Measurements from ENCODE around the gene FLOT1. TPM values are rescaled to one million over a fixed set of nuclear protein-coding genes. Genes with fewer than 3 reads are reported as not detected.

Gene FLOT1
- total and polyA plus RNA-seq, 2 of the 4 experiments (the other 2 are of a cell fraction) = 96.2 to 162 TPM

DNA sequence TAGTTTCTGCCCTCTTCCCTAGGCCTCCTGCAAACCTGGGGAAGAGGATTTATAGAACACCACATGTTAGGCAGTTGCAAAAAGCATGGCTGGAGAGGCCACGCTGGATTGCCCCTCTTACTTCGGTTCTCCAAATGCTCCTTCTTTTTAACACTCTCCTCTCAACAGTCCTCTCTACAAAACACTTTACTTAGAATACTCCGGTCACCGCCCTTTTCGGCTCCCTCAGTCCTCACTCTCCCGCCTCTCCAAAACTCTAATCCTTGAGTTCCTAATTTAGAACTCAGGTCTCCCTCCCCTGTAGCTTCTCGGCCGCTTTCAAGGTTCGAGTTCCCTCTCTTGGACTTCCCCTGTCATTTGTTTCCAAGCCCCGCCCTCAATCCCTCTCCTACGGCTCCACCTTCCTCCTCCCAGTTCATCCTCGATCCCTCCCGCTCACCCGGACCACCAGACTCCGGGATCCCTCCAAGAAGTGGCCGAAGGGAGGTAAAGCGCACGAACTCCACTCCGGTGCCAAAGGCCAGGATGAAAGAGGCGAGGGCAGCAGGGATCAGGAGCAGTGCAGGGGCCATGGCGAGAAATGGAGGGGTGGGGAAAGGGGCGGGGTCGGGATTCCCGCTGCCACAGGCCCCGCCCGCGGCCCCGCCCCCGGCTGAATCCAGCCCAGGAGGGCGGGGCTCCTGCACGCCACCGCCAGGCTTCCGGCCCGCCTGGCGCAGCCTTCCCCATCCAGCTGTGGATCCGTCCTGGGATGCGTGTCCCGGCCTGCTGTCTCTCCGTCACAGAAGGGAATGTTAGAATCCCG is 51.9 kb downstream of the FLOT1 start, which contains the start of gene NRM:
Gene NRM, minus strand, starts transcription at position 582 of the 805 bp plus-strand sequence. Its CDS starts 10 bp downstream, at position 572.
- ChIA-PET CTCF (interaction anchor here (0.6 to 1.2 kb wide), 2 partner anchors 11 to 33 kb away, joined by 3 to 4 read pairs; no protein-coding TSS in a partner anchor), POLR2A (ENCODE audit: unreplicated experiment) (interaction anchor here (0.5 to 1.5 kb wide), 3 partner anchors 28 to 100 kb away, joined by 3 to 5 read pairs (median 3); no protein-coding TSS in a partner anchor)
- Histone ChIP-seq H4K91ac (ENCODE audit: insufficient read depth, low read depth, low read length) (peak within 1 kb of the TSS; percentile 96), H3K56ac (ENCODE audit: extremely low read depth, insufficient read depth, low read length) (peak within 1 kb of the TSS; percentile 93), H3K27me3 (ENCODE audit: control insufficient read depth, insufficient read depth, low read length) (no peaks in the 10 kb centered on the region), H3K27ac (ENCODE audit: insufficient read depth, low read length) (peak within 1 kb of the TSS; percentile 99), H3K18ac (ENCODE audit: low read depth, low read length) (peak within 1 kb of the TSS; percentile 93), H3K9me3 (ENCODE audit: control insufficient read depth, insufficient read depth, low read length) (no peaks in the 10 kb centered on the region), H3K4ac (ENCODE audit: low read depth, low read length) (peak within 1 kb of the TSS; percentile 99), H3K4me1 (ENCODE audit: control insufficient read depth, insufficient read depth, low read length) (peaks cover 21% of the 10 kb centered on the region), H3K23ac (ENCODE audit: low read depth, low read length) (peak within 1 kb of the TSS; percentile 98), H2AFZ (replicated peaks; ENCODE audit: low read length, poor library complexity) (peak within 1 kb of the TSS; percentile 98), H2BK15ac (ENCODE audit: low read depth, low read length) (peak within 1 kb of the TSS; percentile 90; the same call in 2 of the 3 replicates), H2BK20ac (ENCODE audit: low read depth, low read length) (peak within 1 kb of the TSS; percentile 63; the same call in 1 of the 2 replicates), H3K4me2 (ENCODE audit: low read depth, low read length) (peak within 1 kb of the TSS; percentile 89), H3K36me3 (ENCODE audit: control insufficient read depth, insufficient read depth, low read length) (peaks cover under 1% of the 10 kb centered on the region; the same call in 1 of the 2 replicates), H2BK120ac (ENCODE audit: low read depth, low read length) (peak within 1 kb of the TSS; percentile 97), H3K14ac (replicated peaks; ENCODE audit: low read depth, low read length) (peak within 1 kb of the TSS; percentile 99), H4K20me1 (ENCODE audit: insufficient read depth, low read length) (peaks cover 7% of the 10 kb centered on the region; the same call in 1 of the 2 replicates), H2AK9ac (replicated peaks; ENCODE audit: low read depth, low read length, poor library complexity) (peak within 1 kb of the TSS; percentile 98), H2AK5ac (ENCODE audit: low read depth, low read length) (peak within 1 kb of the TSS; percentile 98), H4K5ac (ENCODE audit: low read depth, low read length) (peak within 1 kb of the TSS; percentile 60), H3K9ac (ENCODE audit: low read depth, low read length) (peak within 1 kb of the TSS; percentile 97), H2BK5ac (ENCODE audit: low read depth, low read length, poor library complexity, severe bottlenecking) (peak within 1 kb of the TSS; percentile 96), H4K8ac (ENCODE audit: low read depth in 2 of 2, low read length in 2 of 2) (peak within 1 kb of the TSS; percentile 62 to 90), H3K4me3 (ENCODE audit: insufficient read depth, low read depth, low read length) (peak within 1 kb of the TSS; percentile 89), H3K9me1 (ENCODE audit: insufficient read depth, low read length) (peaks cover 13% of the 10 kb centered on the region), H3K79me1 (ENCODE audit: low read depth in 1 of 2, low read length in 2 of 2) (peaks cover 18 to 37% of the 10 kb centered on the region in 2 experiments; a peak in 3 of 4 replicates)
- TF ChIP-seq, protein P1, sequence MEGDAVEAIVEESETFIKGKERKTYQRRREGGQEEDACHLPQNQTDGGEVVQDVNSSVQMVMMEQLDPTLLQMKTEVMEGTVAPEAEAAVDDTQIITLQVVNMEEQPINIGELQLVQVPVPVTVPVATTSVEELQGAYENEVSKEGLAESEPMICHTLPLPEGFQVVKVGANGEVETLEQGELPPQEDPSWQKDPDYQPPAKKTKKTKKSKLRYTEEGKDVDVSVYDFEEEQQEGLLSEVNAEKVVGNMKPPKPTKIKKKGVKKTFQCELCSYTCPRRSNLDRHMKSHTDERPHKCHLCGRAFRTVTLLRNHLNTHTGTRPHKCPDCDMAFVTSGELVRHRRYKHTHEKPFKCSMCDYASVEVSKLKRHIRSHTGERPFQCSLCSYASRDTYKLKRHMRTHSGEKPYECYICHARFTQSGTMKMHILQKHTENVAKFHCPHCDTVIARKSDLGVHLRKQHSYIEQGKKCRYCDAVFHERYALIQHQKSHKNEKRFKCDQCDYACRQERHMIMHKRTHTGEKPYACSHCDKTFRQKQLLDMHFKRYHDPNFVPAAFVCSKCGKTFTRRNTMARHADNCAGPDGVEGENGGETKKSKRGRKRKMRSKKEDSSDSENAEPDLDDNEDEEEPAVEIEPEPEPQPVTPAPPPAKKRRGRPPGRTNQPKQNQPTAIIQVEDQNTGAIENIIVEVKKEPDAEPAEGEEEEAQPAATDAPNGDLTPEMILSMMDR (conservative IDR thresholded peaks at IDR 0.05; ENCODE audit: low read depth, low read length) = no peak
- TF ChIP-seq USF2 (IDR thresholded peaks at IDR 0.05; ENCODE audit: low read depth, low read length) = 0 out of 2 replicates have a peak, but pooled peaks have one; percentile 4
- peak; percentile 59; the same call in 1 of the 2 replicates for TF ChIP-seq BHLHE40 (IDR thresholded peaks at IDR 0.05; ENCODE audit: low read depth, low read length)
- TF ChIP-seq POLR2A (IDR thresholded peaks at IDR 0.05; ENCODE audit: low read depth, low read length) = peak; percentile 64; the same call in 1 of the 2 replicates
- no peak for TF ChIP-seq ELK1 (IDR thresholded peaks at IDR 0.05; ENCODE audit: borderline replicate concordance, low read depth, low read length)
- no peak for TF ChIP-seq MAFK (IDR thresholded peaks at IDR 0.05; ENCODE audit: low read depth, low read length)
- no peak for TF ChIP-seq RCOR1 (IDR thresholded peaks at IDR 0.05; ENCODE audit: insufficient replicate concordance, low read length)
- no peak for TF ChIP-seq FOS (IDR thresholded peaks at IDR 0.05; ENCODE audit: low read depth, low read length)
- no peak for TF ChIP-seq SMC3 (IDR thresholded peaks at IDR 0.05; ENCODE audit: low read depth, low read length)
- no peak for TF ChIP-seq RAD21 (IDR thresholded peaks at IDR 0.05; ENCODE audit: low read length)
- TF ChIP-seq MXI1 (IDR thresholded peaks at IDR 0.05; ENCODE audit: borderline replicate concordance, low read depth, low read length) = peak; percentile 77
- TF ChIP-seq MAZ (IDR thresholded peaks at IDR 0.05; ENCODE audit: borderline replicate concordance, low read depth, low read length) = peak; percentile 90; the same call in 1 of the 2 replicates
- intact Hi-C loops (cut with micrococcal nuclease) (loop anchor here (1.0 kb wide), 1 partner anchor 27 kb away; the partner anchor contains the start of gene MDC1), dilution Hi-C loops (cut with HindIII; ENCODE audit: low sequenced_read_pairs, unreplicated experiment) (no loop called here), in situ Hi-C loops (cut with MboI; ENCODE audit: low sequenced_read_pairs) (no loop called here)
- DNase-seq = peak; percentile 87
- ATAC-seq (ENCODE audit: low read depth) = peak; percentile 58
- BruUV-seq (replicated peaks) = no TSS peak
- 0% methylated on average over 13 of the region's 40 CpGs; no CpG with 5 or more reads in 1 of the 2 experiments for WGBS, 2 experiments (ENCODE audit: extremely low coverage in 2 of 2, insufficient read length in 1 of 2)
